GM21576 (cell line): ENCODE data around the gene TLL1.

Experiments
- ATAC-seq: cut with Tn5 transposase; IDR thresholded peaks from one replicate; pipeline ENCODE4 v1.9.1; 2021; ENCODE audit warnings: mild to moderate bottlenecking, moderate library complexity; ENCODE audit not compliant: unreplicated experiment

Gene TLL1

GRCh38 chr4:165872461-165873297 lies at the start of gene TLL1:
TLL1 (plus strand) TSS chr4:165873237; CDS start chr4:165873905, 668 bp downstream.
- no peak for ATAC-seq

GRCh38 chr4:165826166-165826565 lies 46.9 kb upstream of the TLL1 start:
- ATAC-seq, result no peak

- no peak for ATAC-seq
Observed at GRCh38 chr4:165827018-165827417, 46.0 kb upstream of the TLL1 start.

GRCh38 chr4:165828928-165829327 lies 44.1 kb upstream of the TLL1 start:
- ATAC-seq, result no peak

- no peak for ATAC-seq
Observed at GRCh38 chr4:165834116-165834515, 38.9 kb upstream of the TLL1 start.

- ATAC-seq, result no peak
Observed at GRCh38 chr4:165838575-165838974, 34.5 kb upstream of the TLL1 start.

GRCh38 chr4:165839615-165840333 lies 33.3 kb upstream of the TLL1 start:
- ATAC-seq, result no peak

GRCh38 chr4:165842684-165843083 lies 30.4 kb upstream of the TLL1 start:
- ATAC-seq, result no peak

- ATAC-seq, result no peak
Observed at GRCh38 chr4:165844161-165844560, 28.9 kb upstream of the TLL1 start.

- ATAC-seq, result no peak
Observed at GRCh38 chr4:165851256-165851655, 21.8 kb upstream of the TLL1 start.

- ATAC-seq, result no peak
Observed at GRCh38 chr4:165855191-165855590, 17.8 kb upstream of the TLL1 start.

GRCh38 chr4:165861363-165861762 lies 11.7 kb upstream of the TLL1 start:
- no peak for ATAC-seq

- ATAC-seq, result no peak
Observed at GRCh38 chr4:165864271-165864670, 8.8 kb upstream of the TLL1 start.

- no peak for ATAC-seq
Observed at GRCh38 chr4:165866019-165866650, 6.9 kb upstream of the TLL1 start.

GRCh38 chr4:165867961-165868360 lies 5.1 kb upstream of the TLL1 start:
- ATAC-seq, result no peak

GRCh38 chr4:165873298-165874071 lies 448 bp downstream of the TLL1 start:
- ATAC-seq, result no peak

GRCh38 chr4:165874072-165874790 lies 1.2 kb downstream of the TLL1 start:
- ATAC-seq, result no peak

- no peak for ATAC-seq
Observed at GRCh38 chr4:165874791-165875371, 1.8 kb downstream of the TLL1 start.

- no peak for ATAC-seq
Observed at GRCh38 chr4:165875446-165875845, 2.4 kb downstream of the TLL1 start.

GRCh38 chr4:165877286-165877685 lies 4.2 kb downstream of the TLL1 start:
- ATAC-seq, result no peak
